GM23338 (cell line): ENCODE results near the gene RENBP.

Experiments used
- CREB1 ChIP-seq: fragments of 250-450 bp; sonication (Bioruptor Pico); IDR thresholded peaks from 2 replicates; pipeline ENCODE4 v1.5.0; 2020; ENCODE audit warnings: low read depth, mild to moderate bottlenecking, moderate library complexity
- EZH2 ChIP-seq: fragments of 200-600 bp; sonication (generic); IDR thresholded peaks from one replicate; pipeline ENCODE4 v1.8.0; 2017; ENCODE audit warnings: antibody characterized with exemption, mild to moderate bottlenecking, low read depth; ENCODE audit not compliant: unreplicated experiment
- EZH2phosphoT487 ChIP-seq: fragments of 200-600 bp; sonication (generic); IDR thresholded peaks from one replicate; pipeline ENCODE4 v1.8.1; 2018; ENCODE audit warnings: antibody characterized with exemption; ENCODE audit not compliant: unreplicated experiment
- JUNB ChIP-seq: IDR thresholded peaks from one replicate; pipeline ENCODE4 v1.6.1; 2016; ENCODE audit warnings: antibody characterized with exemption; ENCODE audit not compliant: unreplicated experiment
- POLR2AphosphoS5 ChIP-seq: IDR thresholded peaks from 2 replicates; pipeline ENCODE4 v1.6.1; 2016; ENCODE audit warnings: antibody characterized with exemption, low read depth
- STAT1 ChIP-seq: IDR thresholded peaks from one replicate; pipeline ENCODE4 v1.6.1; 2016; ENCODE audit warnings: antibody characterized with exemption; ENCODE audit not compliant: unreplicated experiment
- ZNF114 ChIP-seq: fragments of 250-450 bp; sonication (Bioruptor Pico); IDR thresholded peaks from 2 replicates; pipeline ENCODE4 v1.5.0; 2020; ENCODE audit warnings: mild to moderate bottlenecking, moderate library complexity
- ZNF462 ChIP-seq: fragments of 250-450 bp; sonication (Bioruptor Pico); IDR thresholded peaks from 2 replicates; pipeline ENCODE4 v1.5.0; 2020; ENCODE audit warnings: mild to moderate bottlenecking, moderate library complexity
- TF ChIP-seq, protein P1 (sequence below), 2 experiments: fragments of 200-600 bp in 1 of 2; sonication (generic) in 1 of 2; conservative IDR thresholded peaks; 2 replicates each; pipeline versions ENCODE4 v1.5.1 to v1.6.1; 2016 to 2017; ENCODE audit warnings: antibody characterized with exemption in 2 of 2, low read depth in 2 of 2, mild to moderate bottlenecking in 2 of 2, moderate library complexity in 1 of 2
- TF ChIP-seq, protein P2 (sequence below): IDR thresholded peaks from one replicate; pipeline ENCODE4 v1.6.1; 2018; ENCODE audit warnings: antibody characterized with exemption; ENCODE audit not compliant: unreplicated experiment
- TF ChIP-seq, protein P3 (sequence below): IDR thresholded peaks from 2 replicates; pipeline ENCODE4 v1.6.1; 2016; ENCODE audit warnings: antibody characterized with exemption

- TF ChIP-seq, protein P1, sequence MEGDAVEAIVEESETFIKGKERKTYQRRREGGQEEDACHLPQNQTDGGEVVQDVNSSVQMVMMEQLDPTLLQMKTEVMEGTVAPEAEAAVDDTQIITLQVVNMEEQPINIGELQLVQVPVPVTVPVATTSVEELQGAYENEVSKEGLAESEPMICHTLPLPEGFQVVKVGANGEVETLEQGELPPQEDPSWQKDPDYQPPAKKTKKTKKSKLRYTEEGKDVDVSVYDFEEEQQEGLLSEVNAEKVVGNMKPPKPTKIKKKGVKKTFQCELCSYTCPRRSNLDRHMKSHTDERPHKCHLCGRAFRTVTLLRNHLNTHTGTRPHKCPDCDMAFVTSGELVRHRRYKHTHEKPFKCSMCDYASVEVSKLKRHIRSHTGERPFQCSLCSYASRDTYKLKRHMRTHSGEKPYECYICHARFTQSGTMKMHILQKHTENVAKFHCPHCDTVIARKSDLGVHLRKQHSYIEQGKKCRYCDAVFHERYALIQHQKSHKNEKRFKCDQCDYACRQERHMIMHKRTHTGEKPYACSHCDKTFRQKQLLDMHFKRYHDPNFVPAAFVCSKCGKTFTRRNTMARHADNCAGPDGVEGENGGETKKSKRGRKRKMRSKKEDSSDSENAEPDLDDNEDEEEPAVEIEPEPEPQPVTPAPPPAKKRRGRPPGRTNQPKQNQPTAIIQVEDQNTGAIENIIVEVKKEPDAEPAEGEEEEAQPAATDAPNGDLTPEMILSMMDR (conservative IDR thresholded peaks at IDR 0.05; ENCODE audit: low read depth in 2 of 2), result no peak
- no peak for TF ChIP-seq ZNF114 (CRISPR knock-in tag)
- no peak for TF ChIP-seq EZH2
- TF ChIP-seq EZH2phosphoT487, result no peak
- TF ChIP-seq, protein P2, sequence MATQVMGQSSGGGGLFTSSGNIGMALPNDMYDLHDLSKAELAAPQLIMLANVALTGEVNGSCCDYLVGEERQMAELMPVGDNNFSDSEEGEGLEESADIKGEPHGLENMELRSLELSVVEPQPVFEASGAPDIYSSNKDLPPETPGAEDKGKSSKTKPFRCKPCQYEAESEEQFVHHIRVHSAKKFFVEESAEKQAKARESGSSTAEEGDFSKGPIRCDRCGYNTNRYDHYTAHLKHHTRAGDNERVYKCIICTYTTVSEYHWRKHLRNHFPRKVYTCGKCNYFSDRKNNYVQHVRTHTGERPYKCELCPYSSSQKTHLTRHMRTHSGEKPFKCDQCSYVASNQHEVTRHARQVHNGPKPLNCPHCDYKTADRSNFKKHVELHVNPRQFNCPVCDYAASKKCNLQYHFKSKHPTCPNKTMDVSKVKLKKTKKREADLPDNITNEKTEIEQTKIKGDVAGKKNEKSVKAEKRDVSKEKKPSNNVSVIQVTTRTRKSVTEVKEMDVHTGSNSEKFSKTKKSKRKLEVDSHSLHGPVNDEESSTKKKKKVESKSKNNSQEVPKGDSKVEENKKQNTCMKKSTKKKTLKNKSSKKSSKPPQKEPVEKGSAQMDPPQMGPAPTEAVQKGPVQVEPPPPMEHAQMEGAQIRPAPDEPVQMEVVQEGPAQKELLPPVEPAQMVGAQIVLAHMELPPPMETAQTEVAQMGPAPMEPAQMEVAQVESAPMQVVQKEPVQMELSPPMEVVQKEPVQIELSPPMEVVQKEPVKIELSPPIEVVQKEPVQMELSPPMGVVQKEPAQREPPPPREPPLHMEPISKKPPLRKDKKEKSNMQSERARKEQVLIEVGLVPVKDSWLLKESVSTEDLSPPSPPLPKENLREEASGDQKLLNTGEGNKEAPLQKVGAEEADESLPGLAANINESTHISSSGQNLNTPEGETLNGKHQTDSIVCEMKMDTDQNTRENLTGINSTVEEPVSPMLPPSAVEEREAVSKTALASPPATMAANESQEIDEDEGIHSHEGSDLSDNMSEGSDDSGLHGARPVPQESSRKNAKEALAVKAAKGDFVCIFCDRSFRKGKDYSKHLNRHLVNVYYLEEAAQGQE, result no peak
- no peak for TF ChIP-seq STAT1
- no peak for TF ChIP-seq ZNF462 (CRISPR knock-in tag)
- TF ChIP-seq, protein P3, sequence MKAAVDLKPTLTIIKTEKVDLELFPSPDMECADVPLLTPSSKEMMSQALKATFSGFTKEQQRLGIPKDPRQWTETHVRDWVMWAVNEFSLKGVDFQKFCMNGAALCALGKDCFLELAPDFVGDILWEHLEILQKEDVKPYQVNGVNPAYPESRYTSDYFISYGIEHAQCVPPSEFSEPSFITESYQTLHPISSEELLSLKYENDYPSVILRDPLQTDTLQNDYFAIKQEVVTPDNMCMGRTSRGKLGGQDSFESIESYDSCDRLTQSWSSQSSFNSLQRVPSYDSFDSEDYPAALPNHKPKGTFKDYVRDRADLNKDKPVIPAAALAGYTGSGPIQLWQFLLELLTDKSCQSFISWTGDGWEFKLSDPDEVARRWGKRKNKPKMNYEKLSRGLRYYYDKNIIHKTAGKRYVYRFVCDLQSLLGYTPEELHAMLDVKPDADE, result no peak
- TF ChIP-seq POLR2AphosphoS5, result no peak
- no peak for TF ChIP-seq CREB1 (CRISPR knock-in tag)
- no peak for TF ChIP-seq JUNB
These were observed 57.5 kb downstream of the RENBP start for GRCh38 chrX:153886915-153887314.
